GM12801 (cell line): ENCODE measurements around the gene PANK2.

Experiments
- CTCF ChIP-seq: IDR thresholded peaks from one replicate; pipeline ENCODE4 v1.5.1; 2011; ENCODE audit warnings: control low read depth; ENCODE audit not compliant: insufficient read length; ENCODE audit errors: extremely low read depth

Gene PANK2

GRCh38 chr20:3865152-3865886, 23.9 kb upstream of the PANK2 start:
- TF ChIP-seq CTCF: no peak

GRCh38 chr20:3865887-3866407, 23.2 kb upstream of the PANK2 start:
- no peak for TF ChIP-seq CTCF

GRCh38 chr20:3866464-3866863, 22.7 kb upstream of the PANK2 start:
- no peak for TF ChIP-seq CTCF

GRCh38 chr20:3867802-3868201, 21.4 kb upstream of the PANK2 start:
- TF ChIP-seq CTCF: no peak

- TF ChIP-seq CTCF: no peak
Observed at GRCh38 chr20:3869839-3870634, 19.1 kb upstream of the PANK2 start.

- no peak for TF ChIP-seq CTCF
Observed at GRCh38 chr20:3871550-3872265, 17.5 kb upstream of the PANK2 start.

- no peak for TF ChIP-seq CTCF
Observed at GRCh38 chr20:3873507-3873906, 15.7 kb upstream of the PANK2 start.
